HCT116 (cell line): ENCODE data around the gene TACR3.

ENCODE experiments used
- EZH2 ChIP-seq: fragments of 200-600 bp; sonication (generic); IDR thresholded peaks from 2 replicates; pipeline ENCODE4 v1.6.1; 2017; ENCODE audit warnings: antibody characterized with exemption, mixed run types
- EZH2phosphoT487 ChIP-seq: fragments of 200-600 bp; IDR thresholded peaks from 2 replicates; pipeline ENCODE4 v1.6.1; 2018; ENCODE audit warnings: antibody characterized with exemption, borderline replicate concordance
- ZNF274 ChIP-seq: fragments of 200-500 bp; sonication (Bioruptor generic); IDR thresholded peaks from 2 replicates; pipeline ENCODE4 v1.6.1; 2014; ENCODE audit warnings: mild to moderate bottlenecking, low read depth, low read length, inconsistent platforms
- TF ChIP-seq, protein P1 (sequence below): IDR thresholded peaks from 2 replicates; pipeline ENCODE4 v1.6.1; 2012

DNA sequence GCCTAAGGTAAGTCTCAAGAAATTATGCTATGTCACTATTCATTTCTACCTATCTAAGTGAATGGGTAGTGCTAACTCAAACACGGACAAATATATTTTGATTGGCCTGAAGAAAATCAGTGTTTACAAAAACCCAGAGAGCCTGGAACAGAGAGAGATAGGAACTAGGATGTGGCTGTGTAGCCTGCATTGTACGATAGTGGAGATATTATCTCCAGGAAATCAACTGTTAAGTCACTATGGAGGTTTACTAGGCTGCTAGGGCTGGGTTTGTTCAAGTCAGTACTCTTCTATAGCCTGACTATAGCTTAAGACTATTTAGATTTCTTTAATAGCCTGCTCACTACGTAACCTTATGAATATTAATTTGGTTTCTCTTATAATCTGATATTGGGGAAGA, 127.9 kb downstream of the TACR3 start:
- TF ChIP-seq EZH2phosphoT487 (no peak), ZNF274 (no peak), EZH2 (no peak)
- TF ChIP-seq, protein P1, sequence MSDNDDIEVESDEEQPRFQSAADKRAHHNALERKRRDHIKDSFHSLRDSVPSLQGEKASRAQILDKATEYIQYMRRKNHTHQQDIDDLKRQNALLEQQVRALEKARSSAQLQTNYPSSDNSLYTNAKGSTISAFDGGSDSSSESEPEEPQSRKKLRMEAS = no peak
